Activated B cell treated with CpG ODN at 0.5 μM for 24 hours (primary cell): Measurements from ENCODE around the gene C2orf92. TPM values are rescaled to one million over a fixed set of nuclear protein-coding genes. Genes with fewer than 3 reads are reported as not detected.

Source experiments
- ATAC-seq: fragments of 200-7000 bp; cut with Tn5 transposase; one replicate; pipeline ENCODE4 v1.10.0; 2021; ENCODE audit warnings: low read depth, mild to moderate bottlenecking, moderate library complexity
- CTCF ChIA-PET: fragments of 350-600 bp; sonication (Branson Sonifier 250); formaldehyde crosslinking; loops from one replicate; lab custom pipeline; 2021; ENCODE audit warnings: antibody characterized with exemption; lab: Charles Lee
- POLR2A ChIA-PET: fragments of 350-600 bp; sonication (Branson Sonifier 250); formaldehyde crosslinking; loops from one replicate; lab custom pipeline; 2021; ENCODE audit warnings: antibody characterized with exemption; lab: Charles Lee
- DNase-seq: peaks from one replicate; pipeline ENCODE4 v3.0.0; 2022
- H3K27ac Mint-ChIP-seq: one replicate; pipeline ENCODE4 v1.8.0; 2020; ENCODE audit warnings: mixed read lengths
- H3K27me3 Mint-ChIP-seq: one replicate; pipeline ENCODE4 v1.8.0; 2021; ENCODE audit warnings: mixed read lengths
- H3K36me3 Mint-ChIP-seq: one replicate; pipeline ENCODE4 v1.8.0; 2021; ENCODE audit warnings: low read depth, mixed read lengths
- H3K4me1 Mint-ChIP-seq: one replicate; pipeline ENCODE4 v1.8.0; 2021; ENCODE audit warnings: mixed read lengths
- H3K4me3 Mint-ChIP-seq: one replicate; pipeline ENCODE4 v1.8.0; 2020; ENCODE audit warnings: mild to moderate bottlenecking, mixed read lengths
- H3K9me3 Mint-ChIP-seq: one replicate; pipeline ENCODE4 v1.8.0; 2020; ENCODE audit warnings: mixed read lengths
- intact Hi-C: fragments of 100-400 bp; cut with micrococcal nuclease; formaldehyde crosslinking; loops from one replicate; pipeline ENCODE4 v1.15.1; 2024
- total RNA-seq: library from RNA; stranded (reverse); gene quantifications from 2 replicates; pipeline ENCODE4 v1.2.3, GENCODE V29; 2022
- TF ChIP-seq, protein P1 (sequence below): fragments of 200-600 bp; IDR thresholded peaks from one replicate; pipeline ENCODE4 v1.8.0; 2022; ENCODE audit warnings: antibody characterized with exemption, mild to moderate bottlenecking

C2orf92 gene
- total RNA-seq, 1 donor from 2014 or later: 14.4 TPM

DNA sequence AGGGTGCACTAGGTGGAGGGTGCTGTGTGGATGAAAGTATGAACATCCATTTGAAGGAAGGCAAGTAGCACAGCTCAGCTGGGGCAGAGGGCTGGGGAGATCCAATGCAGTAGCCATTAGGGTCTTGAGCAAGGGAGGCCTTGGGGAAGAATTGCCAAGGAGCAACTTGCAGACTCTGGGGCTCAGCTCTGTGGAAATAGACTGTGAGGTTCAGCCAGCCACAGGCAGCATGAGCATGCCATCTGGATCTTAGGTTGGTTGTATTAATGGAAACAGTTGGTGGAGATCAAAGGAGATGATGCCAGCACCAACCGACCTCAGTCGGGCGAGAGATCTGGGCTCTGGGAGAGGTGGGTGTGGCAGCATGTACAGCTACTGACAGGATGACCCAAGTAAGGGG lies 49.4 kb downstream of the C2orf92 start:
- ATAC-seq: peak; percentile 12
- H3K27me3 Mint-ChIP-seq: no peaks in the 10 kb centered on the region
- ChIA-PET CTCF (interaction anchor here (0.8 to 1.7 kb wide), 5 partner anchors 9 to 128 kb away, joined by 3 to 6 read pairs (median 4); no protein-coding TSS in a partner anchor), POLR2A (interaction anchor here (0.6 to 1.3 kb wide), 2 partner anchors 11 to 929 kb away, joined by 3 to 7 read pairs; no protein-coding TSS in a partner anchor)
- peaks cover 34% of the 10 kb centered on the region for H3K4me1 Mint-ChIP-seq
- no peaks in the 10 kb centered on the region for H3K36me3 Mint-ChIP-seq
- no peaks in the 10 kb centered on the region for H3K9me3 Mint-ChIP-seq
- peak overlapping the region; percentile 77 for H3K4me3 Mint-ChIP-seq
- TF ChIP-seq, protein P1, sequence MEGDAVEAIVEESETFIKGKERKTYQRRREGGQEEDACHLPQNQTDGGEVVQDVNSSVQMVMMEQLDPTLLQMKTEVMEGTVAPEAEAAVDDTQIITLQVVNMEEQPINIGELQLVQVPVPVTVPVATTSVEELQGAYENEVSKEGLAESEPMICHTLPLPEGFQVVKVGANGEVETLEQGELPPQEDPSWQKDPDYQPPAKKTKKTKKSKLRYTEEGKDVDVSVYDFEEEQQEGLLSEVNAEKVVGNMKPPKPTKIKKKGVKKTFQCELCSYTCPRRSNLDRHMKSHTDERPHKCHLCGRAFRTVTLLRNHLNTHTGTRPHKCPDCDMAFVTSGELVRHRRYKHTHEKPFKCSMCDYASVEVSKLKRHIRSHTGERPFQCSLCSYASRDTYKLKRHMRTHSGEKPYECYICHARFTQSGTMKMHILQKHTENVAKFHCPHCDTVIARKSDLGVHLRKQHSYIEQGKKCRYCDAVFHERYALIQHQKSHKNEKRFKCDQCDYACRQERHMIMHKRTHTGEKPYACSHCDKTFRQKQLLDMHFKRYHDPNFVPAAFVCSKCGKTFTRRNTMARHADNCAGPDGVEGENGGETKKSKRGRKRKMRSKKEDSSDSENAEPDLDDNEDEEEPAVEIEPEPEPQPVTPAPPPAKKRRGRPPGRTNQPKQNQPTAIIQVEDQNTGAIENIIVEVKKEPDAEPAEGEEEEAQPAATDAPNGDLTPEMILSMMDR: no peak
- intact Hi-C loops: no loop called here
- no peak for DNase-seq
- peak overlapping the region; percentile 94 for H3K27ac Mint-ChIP-seq

DNA sequence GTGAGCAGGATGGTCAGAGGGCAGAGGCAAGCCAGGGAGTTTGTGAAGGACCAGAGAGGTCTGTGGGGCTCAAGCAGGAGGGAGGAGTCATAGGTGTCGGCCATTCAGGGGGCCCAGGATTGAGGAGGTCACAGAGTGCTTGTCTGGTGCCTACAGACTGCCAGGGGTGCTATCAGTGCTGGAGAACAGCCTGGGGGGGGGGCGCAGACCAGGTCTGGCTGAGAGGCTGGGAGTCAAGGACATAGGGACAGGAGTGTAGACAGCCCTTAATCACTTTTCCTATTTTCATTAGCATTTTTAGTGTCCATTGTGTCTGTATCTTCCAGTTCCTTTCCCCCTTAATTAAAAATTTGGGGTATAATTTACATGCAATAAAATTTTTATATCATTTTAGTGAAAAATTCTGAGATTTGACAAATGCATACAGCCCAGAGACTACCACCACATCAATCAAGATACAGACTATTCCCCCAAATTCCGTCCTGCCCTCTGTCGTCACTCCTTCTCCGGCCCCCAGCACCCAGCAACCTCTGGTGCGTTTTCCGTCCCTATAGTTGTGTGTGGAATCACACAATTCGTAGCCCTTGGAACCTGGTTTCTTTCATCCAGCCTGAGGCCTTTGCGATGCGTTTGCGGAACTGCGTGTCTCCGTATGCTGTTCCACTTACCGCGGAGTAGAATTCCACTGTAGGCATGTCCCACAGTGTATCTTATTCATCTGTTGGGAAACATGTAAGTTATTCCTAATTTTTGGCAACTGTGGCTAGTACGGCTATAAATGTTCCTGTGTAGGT lies 50.0 kb downstream of the C2orf92 start:
- CTCF ChIA-PET: interaction anchor here (0.8 to 1.7 kb wide), 3 partner anchors 10 to 21 kb away, joined by 3 to 5 read pairs (median 4); no protein-coding TSS in a partner anchor
- DNase-seq: no peak
- intact Hi-C loops: no loop called here
- TF ChIP-seq, protein P1: no peak
- no peaks in the 10 kb centered on the region for H3K9me3 Mint-ChIP-seq
- H3K27me3 Mint-ChIP-seq: no peaks in the 10 kb centered on the region
- POLR2A ChIA-PET: no interaction called here
- H3K27ac Mint-ChIP-seq: peak overlapping the region; percentile 94
- H3K4me1 Mint-ChIP-seq: peaks cover 31% of the 10 kb centered on the region
- ATAC-seq: no peak
- peak overlapping the region; percentile 77 for H3K4me3 Mint-ChIP-seq
- H3K36me3 Mint-ChIP-seq: no peaks in the 10 kb centered on the region

DNA sequence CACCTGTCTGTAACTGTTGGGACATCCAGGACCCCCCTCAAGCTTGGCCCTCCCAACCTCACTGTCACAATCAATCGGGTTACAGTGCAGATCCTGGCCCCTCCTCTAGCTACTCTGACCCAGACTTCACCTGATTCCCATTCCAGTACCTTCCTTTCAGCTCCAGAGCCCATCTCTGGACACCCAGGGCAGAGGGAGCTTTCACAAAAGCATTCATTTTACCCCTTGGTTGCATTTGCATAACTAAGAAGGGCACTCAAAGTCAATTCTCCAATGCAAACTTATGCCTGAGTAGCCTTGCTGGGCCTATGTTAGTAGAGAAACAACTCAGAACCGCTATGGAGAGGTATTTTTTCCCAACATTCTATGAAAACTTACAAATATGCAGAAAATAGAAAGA lies 51.2 kb downstream of the C2orf92 start:
- no peaks in the 10 kb centered on the region for H3K36me3 Mint-ChIP-seq
- H3K27me3 Mint-ChIP-seq: no peaks in the 10 kb centered on the region
- intact Hi-C loops: no loop called here
- H3K27ac Mint-ChIP-seq: no peak overlapping the region
- ChIA-PET POLR2A (no interaction called here), CTCF (no interaction called here)
- peaks cover 30% of the 10 kb centered on the region for H3K4me1 Mint-ChIP-seq
- TF ChIP-seq, protein P1: no peak
- DNase-seq (no peak), ATAC-seq (no peak)
- no peak overlapping the region for H3K4me3 Mint-ChIP-seq
- no peaks in the 10 kb centered on the region for H3K9me3 Mint-ChIP-seq

DNA sequence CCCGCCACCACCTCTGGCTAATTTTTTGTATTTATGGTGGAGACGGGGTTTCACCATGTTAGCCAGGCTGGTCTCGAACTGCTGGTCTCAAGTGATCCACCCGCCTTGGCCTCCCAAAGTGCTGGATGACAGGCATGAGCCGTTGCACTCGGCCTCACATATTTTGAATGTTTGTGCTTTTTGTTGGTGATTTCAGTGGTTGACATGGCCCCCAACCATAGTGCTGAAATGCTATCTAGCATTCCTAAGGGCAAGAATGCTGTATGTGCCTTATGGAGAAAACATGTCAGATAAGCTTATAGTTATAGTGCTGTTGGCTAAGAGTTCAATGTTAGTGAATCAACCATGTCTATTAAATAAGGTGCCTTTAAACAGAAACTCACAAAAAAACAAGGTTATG lies 52.7 kb downstream of the C2orf92 start:
- no peak for ATAC-seq
- TF ChIP-seq, protein P1: no peak
- ChIA-PET POLR2A (no interaction called here), CTCF (no interaction called here)
- no peaks in the 10 kb centered on the region for H3K27me3 Mint-ChIP-seq
- no peaks in the 10 kb centered on the region for H3K9me3 Mint-ChIP-seq
- no peaks in the 10 kb centered on the region for H3K36me3 Mint-ChIP-seq
- intact Hi-C loops: no loop called here
- H3K4me1 Mint-ChIP-seq: peaks cover 21% of the 10 kb centered on the region
- no peak overlapping the region for H3K4me3 Mint-ChIP-seq
- no peak overlapping the region for H3K27ac Mint-ChIP-seq
- no peak for DNase-seq

DNA sequence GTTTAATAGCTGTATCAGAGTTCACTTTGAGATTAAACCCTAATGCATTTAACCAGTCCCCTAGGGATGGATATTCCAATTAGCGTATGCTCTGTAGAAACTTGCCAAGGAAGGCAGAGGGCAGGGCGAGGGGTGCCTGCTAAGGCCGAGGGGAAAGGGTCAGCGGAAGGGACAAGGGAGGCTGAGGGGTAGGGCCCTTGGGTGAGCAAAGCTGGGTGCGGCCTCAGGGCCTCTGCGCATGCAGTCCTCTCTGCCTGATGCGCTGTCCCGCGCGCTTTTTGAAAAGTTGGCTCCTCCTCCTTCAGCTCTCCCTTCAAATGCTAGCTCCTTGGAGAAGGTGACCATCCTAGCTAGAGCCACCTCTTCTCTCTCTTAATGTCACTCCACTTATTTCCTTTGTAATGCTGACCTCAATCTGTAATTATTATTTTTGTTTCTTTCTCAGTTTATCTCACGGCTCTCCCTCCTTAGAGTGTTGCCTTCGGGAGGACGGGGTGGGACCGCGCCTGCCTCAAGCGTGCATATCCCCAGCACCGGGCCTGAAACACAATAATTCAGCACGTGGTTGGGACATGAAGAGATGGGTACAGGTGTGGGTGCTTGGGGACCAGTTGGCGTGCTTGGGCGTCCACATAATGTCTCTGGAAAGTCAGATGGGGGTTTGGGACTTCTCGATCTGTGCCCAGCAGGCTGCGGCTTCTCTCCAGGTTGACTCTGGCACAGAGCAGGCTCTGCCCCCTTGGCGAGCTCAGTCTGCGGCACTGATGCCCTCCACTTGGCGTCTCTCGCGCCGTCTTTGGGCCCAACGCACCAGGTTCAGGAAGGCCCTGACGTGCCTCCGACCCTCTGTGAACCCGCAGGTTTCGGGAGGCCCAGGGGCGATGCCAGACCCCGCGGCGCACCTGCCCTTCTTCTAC lies 53.9 kb downstream of the C2orf92 start:
- Mint-ChIP-seq H3K9me3 (no peaks in the 10 kb centered on the region), H3K4me1 (peaks cover 13% of the 10 kb centered on the region), H3K36me3 (no peaks in the 10 kb centered on the region), H3K4me3 (no peak overlapping the region), H3K27me3 (no peaks in the 10 kb centered on the region), H3K27ac (no peak overlapping the region)
- CTCF ChIA-PET: no interaction called here
- TF ChIP-seq, protein P1: no peak
- intact Hi-C loops: no loop called here
- DNase-seq (no peak), ATAC-seq (no peak)
- POLR2A ChIA-PET: no interaction called here
